GM18517 (cell line): ENCODE data around the gene TRIM50.
"Not testable (repeated sequence)": the region's sequence is repeated elsewhere in the genome, so short reads cannot be mapped to it uniquely, and the experiment has no call there.

Experiments used
- ATAC-seq: cut with Tn5 transposase; IDR thresholded peaks from one replicate; pipeline ENCODE4 v1.9.1; 2021; ENCODE audit warnings: mild to moderate bottlenecking, moderate library complexity; ENCODE audit not compliant: unreplicated experiment

Gene TRIM50

GRCh38 chr7:73316521-73316920, 11.4 kb downstream of the TRIM50 start:
- no peak for ATAC-seq

- ATAC-seq, result no peak
These were observed 13.6 kb downstream of the TRIM50 start for GRCh38 chr7:73314271-73314670.

- no peak for ATAC-seq
These were observed 14.4 kb downstream of the TRIM50 start for GRCh38 chr7:73313521-73313906.

DNA sequence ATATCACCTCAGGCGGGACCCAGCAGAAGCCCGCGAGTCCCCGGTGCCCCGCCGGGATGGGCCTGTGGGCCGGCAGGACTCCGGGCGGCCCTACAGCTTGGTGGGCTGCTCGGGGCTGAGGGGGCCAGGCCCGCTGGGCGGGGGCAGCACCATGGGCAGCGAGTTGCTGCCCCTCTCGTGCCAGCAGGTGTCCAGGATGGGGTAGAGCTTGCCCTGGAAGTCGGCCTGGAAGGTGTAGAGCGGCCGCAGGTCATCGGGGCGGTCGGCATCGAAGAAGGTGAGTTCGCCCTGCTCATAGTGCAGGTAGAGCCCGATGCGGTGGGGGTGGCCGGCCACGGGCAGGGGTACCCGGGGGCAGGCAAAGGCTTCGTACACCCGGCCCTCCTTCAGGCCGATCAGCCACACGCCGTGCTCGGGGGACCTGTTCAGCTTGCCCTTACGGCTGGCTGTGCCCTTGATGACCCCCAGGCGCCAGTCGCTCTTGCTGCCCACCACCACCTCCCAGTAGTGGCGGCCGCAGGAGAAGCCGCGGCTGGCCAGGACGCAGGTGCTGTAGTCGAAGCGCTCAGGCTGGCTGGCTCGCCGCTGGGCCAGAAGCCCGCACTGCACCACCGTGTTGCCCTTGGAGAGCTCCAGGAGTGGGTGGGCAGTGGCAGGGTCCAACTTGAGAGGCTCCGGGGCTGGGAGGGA, 14.9 kb downstream of the TRIM50 start:
- ATAC-seq, result no peak

DNA sequence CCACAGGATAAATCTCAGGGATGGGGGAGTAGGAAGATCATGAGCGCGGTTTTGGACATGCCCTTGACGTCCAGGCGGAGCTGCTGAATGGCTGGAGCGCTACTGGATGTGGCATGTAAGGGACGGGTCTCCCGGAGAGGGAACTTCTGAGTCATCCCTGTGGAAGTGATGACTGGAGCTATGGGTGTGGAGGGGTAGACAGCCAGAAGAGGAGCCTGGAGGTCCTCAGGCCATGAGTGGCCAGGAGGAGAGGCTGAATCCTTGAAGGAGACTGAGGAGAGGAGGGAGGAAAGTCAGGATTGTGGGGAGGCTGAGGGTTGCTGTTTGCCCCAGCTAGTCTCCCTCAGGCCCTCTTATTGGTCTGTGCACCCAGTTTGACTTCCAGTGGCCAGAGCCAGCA, 16.5 kb downstream of the TRIM50 start:
- not testable (repeated sequence) for ATAC-seq

- peak; percentile 78 for ATAC-seq
These were observed 19.1 kb downstream of the TRIM50 start, which contains the start of gene NSUN5 for GRCh38 chr7:73308665-73309214. TSS of gene NSUN5 (minus strand) at chr7:73308826. CDS start at chr7:73308790, 36 bp downstream.

DNA sequence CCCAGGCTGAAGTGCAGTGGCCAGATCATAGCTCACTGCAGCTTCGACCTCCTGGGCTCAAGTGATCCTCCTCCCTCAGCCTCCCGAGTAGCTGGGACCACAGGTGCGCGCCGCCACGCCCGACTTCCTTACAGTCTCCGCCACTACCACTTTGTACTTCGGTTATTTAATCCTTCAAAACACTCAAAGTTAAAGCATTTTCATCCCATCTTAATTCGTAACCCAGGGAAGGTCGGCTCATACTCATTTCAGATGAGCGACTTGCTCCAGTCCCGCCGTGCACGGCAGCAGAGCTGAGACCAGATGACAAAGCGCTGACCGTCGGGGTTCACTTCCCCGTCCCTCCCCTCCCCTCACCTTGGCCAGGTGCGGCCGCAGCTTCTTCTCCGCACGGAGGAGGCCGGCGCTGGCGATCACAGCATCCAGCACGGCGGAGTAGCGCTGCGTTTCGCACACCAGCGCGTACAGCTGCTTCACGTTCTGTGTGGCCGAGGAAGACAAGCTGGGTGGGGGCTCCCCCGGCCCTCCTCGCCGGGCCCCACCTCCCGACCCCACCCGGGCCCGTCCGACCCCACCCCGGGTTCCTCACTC, 19.7 kb downstream of the TRIM50 start:
- peak; percentile 30 for ATAC-seq

DNA sequence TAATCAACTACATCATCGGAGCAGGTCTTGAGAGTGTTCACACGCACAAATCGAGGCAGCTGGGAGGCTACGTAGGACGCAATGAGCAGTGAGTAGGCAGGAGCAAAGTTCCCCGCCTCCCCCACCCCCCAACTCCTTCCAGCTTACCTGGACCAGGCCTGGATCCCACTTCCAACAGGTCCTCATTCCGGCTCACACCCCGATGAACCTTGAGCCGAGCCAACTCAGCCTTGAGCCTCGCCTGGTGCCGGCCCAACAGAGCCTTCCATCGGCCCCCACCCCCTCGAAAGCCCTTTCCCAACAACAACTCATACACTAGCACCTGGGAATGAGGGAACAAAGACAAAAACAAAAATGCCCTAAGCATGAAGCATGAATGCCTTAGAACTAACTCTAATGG, 20.4 kb downstream of the TRIM50 start:
- ATAC-seq, result no peak

DNA sequence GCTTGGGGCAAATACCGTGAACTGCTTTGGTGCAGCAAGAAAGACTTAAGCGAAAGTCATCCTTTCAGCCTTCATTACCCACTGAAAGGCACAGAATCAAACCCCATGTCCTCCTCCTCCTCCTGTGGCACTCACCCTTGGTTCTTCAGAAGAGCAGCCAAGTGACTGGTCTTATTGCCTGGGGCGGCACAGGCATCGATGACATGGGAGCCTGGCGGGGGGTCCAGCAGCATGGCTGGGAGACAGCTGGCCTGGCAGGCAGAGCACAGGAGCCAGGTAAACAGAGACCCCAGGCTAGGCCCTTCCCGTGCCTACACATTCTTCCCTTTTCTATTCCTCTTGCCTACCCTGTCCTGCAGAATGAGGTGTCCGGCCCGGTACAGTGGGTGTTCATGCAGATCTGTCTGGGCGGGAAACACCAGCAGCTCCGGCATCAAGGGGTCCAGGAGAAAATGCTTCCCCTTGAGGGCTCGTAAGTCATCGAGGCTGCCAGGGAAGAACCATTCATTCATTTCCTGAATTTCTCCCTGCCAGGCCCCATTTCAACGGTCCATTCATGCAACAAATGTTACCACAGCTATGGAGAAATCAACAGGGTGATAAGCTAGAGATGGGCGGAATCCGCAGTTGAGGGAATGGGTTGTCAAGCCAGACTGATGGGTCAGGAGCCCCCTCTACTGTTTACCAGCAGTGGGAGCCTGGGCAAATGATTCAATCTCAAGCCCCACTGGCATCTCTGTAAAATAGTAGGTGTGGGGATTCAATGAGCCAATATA, 23.1 kb downstream of the TRIM50 start:
- ATAC-seq, result not testable (repeated sequence)

GRCh38 chr7:73304071-73304470, 23.8 kb downstream of the TRIM50 start:
- no peak for ATAC-seq

GRCh38 chr7:73303546-73303945, 24.3 kb downstream of the TRIM50 start:
- no peak for ATAC-seq

- ATAC-seq, result not testable (repeated sequence)
These were observed 25.0 kb downstream of the TRIM50 start for GRCh38 chr7:73302846-73303245.

DNA sequence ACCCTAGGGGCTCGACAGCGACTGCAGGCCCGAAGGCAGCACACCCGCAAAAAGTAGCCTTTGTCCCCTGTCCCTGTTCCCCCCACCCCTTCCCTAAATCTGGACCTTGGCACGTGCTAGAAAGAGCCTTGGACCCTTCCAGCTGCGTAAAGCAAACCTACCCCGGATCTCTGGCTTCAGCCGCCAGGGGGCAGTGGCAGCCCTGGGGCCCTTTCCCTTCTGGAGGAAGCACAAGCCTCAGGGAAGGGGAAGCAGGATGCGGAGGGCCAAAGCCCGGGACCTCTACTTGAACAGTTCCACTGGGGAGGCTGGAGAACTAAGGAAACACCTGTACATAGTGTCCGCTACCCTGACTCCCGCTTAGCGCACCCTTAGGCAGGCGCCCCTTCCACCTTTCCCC, 26.8 kb downstream of the TRIM50 start:
- ATAC-seq, result not testable (repeated sequence)

DNA sequence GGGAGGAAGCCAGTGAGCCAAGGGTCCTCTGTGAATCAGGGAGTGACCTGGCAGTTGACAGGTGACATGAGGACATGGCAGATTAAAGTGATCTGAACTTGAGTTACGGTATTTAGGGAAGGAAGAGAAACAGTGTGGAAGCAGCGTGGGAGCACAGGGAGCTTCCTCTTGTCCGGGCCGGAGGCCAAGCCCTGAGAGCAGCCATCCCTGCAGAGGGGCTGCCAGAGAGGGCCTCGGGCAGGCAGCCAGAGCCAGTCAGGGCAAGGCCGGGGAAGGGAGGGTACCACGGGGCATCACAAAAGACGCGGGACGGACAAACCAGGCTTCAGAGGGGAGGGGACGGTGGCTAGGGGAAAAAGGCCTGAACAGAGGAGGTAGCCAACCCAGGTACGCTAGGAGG, 28.1 kb downstream of the TRIM50 start:
- not testable (repeated sequence) for ATAC-seq

DNA sequence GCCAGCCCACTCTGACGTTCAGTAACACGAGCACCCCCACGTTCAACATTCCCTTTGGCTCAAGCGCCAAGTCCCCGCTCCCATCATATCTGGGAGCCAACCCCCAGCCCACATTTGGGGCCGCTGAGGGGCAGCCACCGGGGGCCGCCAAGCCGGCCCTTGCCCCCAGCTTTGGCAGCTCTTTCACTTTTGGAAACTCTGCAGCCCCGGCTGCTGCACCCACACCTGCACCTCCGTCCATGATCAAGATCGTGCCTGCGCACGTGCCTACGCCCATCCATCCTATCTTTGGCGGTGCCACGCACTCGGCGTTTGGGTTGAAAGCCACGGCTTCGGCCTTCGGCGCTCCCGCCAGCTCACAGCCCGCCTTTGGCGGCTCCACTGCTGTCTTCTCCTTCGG, 30.2 kb downstream of the TRIM50 start:
- not testable (repeated sequence) for ATAC-seq

- ATAC-seq, result not testable (repeated sequence)
These were observed 30.6 kb downstream of the TRIM50 start for GRCh38 chr7:73297235-73297634.

DNA sequence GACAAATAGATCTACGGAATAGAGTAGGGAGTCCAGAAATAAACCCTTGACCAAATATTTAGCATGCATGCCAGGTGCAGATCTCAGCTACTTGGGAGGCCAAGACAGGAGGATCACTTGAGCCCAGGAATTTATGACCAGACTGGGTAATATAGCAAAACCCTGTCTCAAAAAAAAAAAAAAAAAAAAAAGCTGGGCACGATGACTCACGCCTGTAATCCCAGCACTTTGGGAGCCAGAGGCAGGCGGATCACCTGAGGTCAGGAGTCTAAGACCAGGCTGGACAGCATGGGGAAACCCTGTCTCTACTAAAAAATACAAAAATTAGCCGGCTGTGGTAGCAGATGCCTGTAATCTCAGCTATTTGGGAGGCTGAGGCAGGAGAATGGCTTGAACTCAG, 50.7 kb downstream of the TRIM50 start:
- not testable (repeated sequence) for ATAC-seq

GRCh38 chr7:73267813-73268212, 60.1 kb downstream of the TRIM50 start:
- ATAC-seq, result not testable (repeated sequence)

- ATAC-seq, result peak; percentile 68
These were observed 61.0 kb downstream of the TRIM50 start for GRCh38 chr7:73266719-73267368.
